ENCODE data around the gene SLC25A5. TPM values are rescaled to one million over a fixed set of nuclear protein-coding genes. Genes with fewer than 3 reads are reported as not detected.

The SLC25A5 gene
- total RNA-seq, 4 donors from 2014 or later: 226 to 449 (median 361) TPM

- WGBS, 2 donors: 83 to 92% methylated on average over 4 of the region's 4 CpGs
- no peak for DNase-seq (ENCODE audit: low spot score in 2 of 2)
- intact Hi-C loops (cut with DNase I; ENCODE audit: low total_unique reads): loop anchor here (5.0 kb wide), 1 partner anchor 209 kb away; no protein-coding TSS in a partner anchor
- TF ChIP-seq POLR2A (IDR thresholded peaks at IDR 0.05): no peak
- TF ChIP-seq CTCF (IDR thresholded peaks at IDR 0.05): no peak
- no peak overlapping the region for H3K4me3 ChIP-seq (ENCODE audit: low read depth, poor library complexity, severe bottlenecking)
Measured at GRCh38 chrX:119518371-119518770, 50.1 kb downstream of the SLC25A5 start.

Other genes with a start within 250 kb of the SLC25A5 start
- 100 to 1,000 TPM in 2 of 4 donors, 10 to 100 TPM in 2; 63.3 to 122 (median 96.2) TPM for gene PGRMC1, start 232.2 kb upstream of the SLC25A5 start, total RNA-seq
- 10 to 100 TPM; 28.1 to 44.5 (median 35.9) TPM for gene SLC25A43, start 69.1 kb upstream of the SLC25A5 start, total RNA-seq
- 10 to 100 TPM; 25.9 to 29.4 (median 27.8) TPM for gene STEEP1, start 97.0 kb downstream of the SLC25A5 start, total RNA-seq
- 10 to 100 TPM; 20.6 to 24.4 (median 22.4) TPM for gene UBE2A, start 106.1 kb downstream of the SLC25A5 start, total RNA-seq
- gene NKRF, start 138.0 kb downstream of the SLC25A5 start, total RNA-seq: 10 to 100 TPM in 2 of 4 donors, 1 to 10 TPM in 2; 8.9 to 16.6 (median 10.4) TPM
- 10 to 100 TPM in 2 of 4 donors, 1 to 10 TPM in 2; 7.8 to 11.9 (median 10.4) TPM for gene SEPTIN6, start 224.7 kb downstream of the SLC25A5 start, total RNA-seq

Measured in lower leg skin (tissue), 4 donors.